HCT116 (cell line): ENCODE data around the gene IPO7. TPM values are rescaled to one million over a fixed set of nuclear protein-coding genes. Genes with fewer than 3 reads are reported as not detected.

Experiments used
- ATAC-seq: fragments of 200-7000 bp; cut with Tn5 transposase; 2 replicates; pipeline ENCODE4 v1.9.1; 2020; ENCODE audit warnings: mild to moderate bottlenecking, moderate library complexity
- BruUV-seq: library from RNA; stranded (reverse); fragments of 400-500 nt; replicated peaks from 2 replicates; lab custom pipeline; 2021; lab: Mats Ljungman, UMichigan
- CTCF ChIA-PET: fragments of 300-600 bp; sonication (Branson Sonifier 250); formaldehyde crosslinking; loops from one replicate; lab custom pipeline; 2021; ENCODE audit warnings: antibody characterized with exemption; lab: Charles Lee
- POLR2A ChIA-PET: fragments of 300-600, 350-600 bp; sonication (Branson Sonifier 250); formaldehyde crosslinking; loops from one replicate; lab custom pipeline; 2021; ENCODE audit warnings: antibody characterized with exemption; lab: Charles Lee
- RAD21 ChIA-PET, 2 experiments: fragments of 300-600 bp; sonication (Branson Sonifier 250); formaldehyde crosslinking; loops; one replicate each; lab custom pipeline; 2023; ENCODE audit warnings: low total read pairs in 2 of 2; ENCODE audit not compliant: uncharacterized antibody in 2 of 2, unreplicated experiment in 2 of 2, low non-redundant PET in 1 of 2; lab: Charles Lee
- DNase-seq: peaks from one replicate; pipeline ENCODE4 v3.0.0-alpha.2; 2010; ENCODE audit warnings: low read depth, low spot score
- H2AFZ ChIP-seq: fragments of 200-600 bp; shearing (Covaris generic), sonication (generic); 2 replicates; pipeline ENCODE4 v1.6.1; 2017; ENCODE audit warnings: low read depth, mixed run types, mixed read lengths, antibody characterized with exemption, low read length; ENCODE audit not compliant: poor library complexity, severe bottlenecking
- H3K27ac ChIP-seq: 2 replicates; pipeline ENCODE4 v1.5.1; 2012; ENCODE audit warnings: low read depth, low read length
- H3K27me3 ChIP-seq: fragments of 200-600 bp; sonication (generic); 2 replicates; pipeline ENCODE4 v1.6.1; 2016; ENCODE audit warnings: mixed run types, low read length, mixed read lengths; ENCODE audit not compliant: insufficient read depth
- H3K36me3 ChIP-seq, 2 experiments: fragments of 200-500 bp in 1 of 2; fragments of 200-600 bp in 1 of 2; sonication (Bioruptor generic) in 1 of 2; sonication (generic) in 1 of 2; 2 replicates each; pipeline versions ENCODE4 v1.5.1 to v1.6.1; 2014 to 2016; ENCODE audit warnings: low read length in 2 of 2, inconsistent platforms in 1 of 2, mixed read lengths in 1 of 2, mixed run types in 1 of 2; ENCODE audit not compliant: insufficient read depth in 2 of 2, control insufficient read depth in 1 of 2
- H3K4me1 ChIP-seq, 2 experiments: fragments of 200-600 bp in 1 of 2; sonication (generic) in 1 of 2; 2 replicates each; pipeline versions ENCODE4 v1.5.1 to v1.6.1; 2012 to 2017; ENCODE audit warnings: low read length in 2 of 2, inconsistent platforms in 1 of 2, mild to moderate bottlenecking in 1 of 2, mixed read lengths in 1 of 2, mixed run types in 1 of 2, moderate library complexity in 1 of 2; ENCODE audit not compliant: insufficient read depth in 2 of 2, control insufficient read depth in 1 of 2
- H3K4me2 ChIP-seq: fragments of 200-600 bp; sonication (generic); 2 replicates; pipeline ENCODE4 v1.6.1; 2017; ENCODE audit warnings: mixed run types, low read length, mixed read lengths
- H3K4me3 ChIP-seq, 2 experiments: fragments of 200-600 bp in 1 of 2; sonication (generic) in 1 of 2; replicated peaks in 1 of 2; 2 replicates each; pipeline ENCODE4 v1.5.1; 2011 to 2016; ENCODE audit warnings: low read length in 2 of 2, control low read depth in 1 of 2, low read depth in 1 of 2, mild to moderate bottlenecking in 1 of 2, mixed read lengths in 1 of 2, mixed run types in 1 of 2
- H3K79me2 ChIP-seq: fragments of 200-600 bp; sonication (generic); 2 replicates; pipeline ENCODE4 v1.6.1; 2017; ENCODE audit warnings: mild to moderate bottlenecking, mixed run types, low read length, moderate library complexity, mixed read lengths; ENCODE audit not compliant: insufficient read depth
- H3K9ac ChIP-seq: fragments of 200-600 bp; sonication (generic); 2 replicates; pipeline ENCODE4 v1.6.1; 2016; ENCODE audit warnings: low read length, mixed read lengths
- H3K9me2 ChIP-seq: fragments of 200-600 bp; sonication (generic), shearing (Covaris generic); 2 replicates; pipeline ENCODE4 v1.6.1; 2017; ENCODE audit warnings: mixed run types, mild to moderate bottlenecking, moderate library complexity; ENCODE audit not compliant: insufficient read depth
- H3K9me3 ChIP-seq, 2 experiments: fragments of 200-500 bp in 1 of 2; fragments of 200-600 bp in 1 of 2; sonication (Bioruptor generic) in 1 of 2; sonication (generic) in 1 of 2; 2 replicates each; pipeline ENCODE4 v1.6.1; 2014 to 2017; ENCODE audit warnings: low read length in 2 of 2, mixed read lengths in 2 of 2, inconsistent platforms in 1 of 2, low read depth in 1 of 2, mild to moderate bottlenecking in 1 of 2, mixed run types in 1 of 2, moderate library complexity in 1 of 2; ENCODE audit not compliant: control insufficient read depth in 1 of 2, insufficient read depth in 1 of 2
- H4K20me1 ChIP-seq: fragments of 200-600 bp; sonication (generic), shearing (Covaris generic); 2 replicates; pipeline ENCODE4 v1.6.1; 2017; ENCODE audit warnings: mixed run types, mild to moderate bottlenecking, moderate library complexity; ENCODE audit not compliant: insufficient read depth
- CBX3 ChIP-seq: IDR thresholded peaks from 2 replicates; pipeline ENCODE4 v1.6.1; 2012; ENCODE audit warnings: low read depth
- FOSL1 ChIP-seq: IDR thresholded peaks from 2 replicates; pipeline ENCODE4 v1.6.1; 2012; ENCODE audit warnings: low read depth
- RAD21 ChIP-seq: IDR thresholded peaks from 2 replicates; pipeline ENCODE4 v1.6.1; 2012; ENCODE audit warnings: low read depth, mild to moderate bottlenecking
- TCF7L2 ChIP-seq: IDR thresholded peaks from 2 replicates; pipeline ENCODE4 v1.7.0; 2011; ENCODE audit warnings: borderline replicate concordance, inconsistent platforms; ENCODE audit not compliant: insufficient read depth, insufficient read length; ENCODE audit errors: extremely low read depth
- YY1 ChIP-seq: IDR thresholded peaks from 2 replicates; pipeline ENCODE4 v1.6.1; 2011; ENCODE audit warnings: low read length, low read depth, moderate library complexity, mild to moderate bottlenecking; ENCODE audit not compliant: insufficient replicate concordance; ENCODE audit errors: extremely low read depth
- intact Hi-C: fragments of 100-400 bp; cut with micrococcal nuclease; formaldehyde crosslinking; loops from 2 replicates; pipeline ENCODE4 v1.10.0; 2022
- total RNA-seq: library from RNA; stranded (reverse); gene quantifications from one replicate; pipeline ENCODE4 v1.2.1, GENCODE V29; 2021; ENCODE audit not compliant: unreplicated experiment
- TF ChIP-seq, protein P1 (sequence below): IDR thresholded peaks from 2 replicates; pipeline ENCODE4 v1.6.1; 2012; ENCODE audit warnings: low read depth
- TF ChIP-seq, protein P2 (sequence below), 3 experiments: fragments of 200-600 bp in 1 of 3; sonication (generic) in 1 of 3; IDR thresholded peaks in 2 of 3; conservative IDR thresholded peaks in 1 of 3; 2 replicates each; pipeline ENCODE4 v1.5.1; 2012 to 2017; ENCODE audit warnings: low read depth in 2 of 3, low read length in 2 of 3, antibody characterized with exemption in 1 of 3, borderline replicate concordance in 1 of 3, control low read depth in 1 of 3, mild to moderate bottlenecking in 1 of 3, mixed read lengths in 1 of 3, mixed run types in 1 of 3, moderate library complexity in 1 of 3; ENCODE audit not compliant: insufficient read depth in 1 of 3

The IPO7 gene
- total RNA-seq, 1 experiment from 2014 or later, result 186 TPM

GRCh38 chr11:9428706-9429105, 44.3 kb downstream of the IPO7 start:
- no peaks in the 10 kb centered on the region for H3K27me3 ChIP-seq
- CTCF ChIA-PET, result no interaction called here
- intact Hi-C loops, result no loop called here
- no peak overlapping the region for H3K4me3 ChIP-seq
- no peaks in the 10 kb centered on the region for H3K9me3 ChIP-seq
- H3K36me3 ChIP-seq, result peaks cover 74 to 81% of the 10 kb centered on the region in 2 experiments
- H4K20me1 ChIP-seq, result peaks cover 24% of the 10 kb centered on the region
- RAD21 ChIA-PET, result no interaction called here
- peaks cover 95% of the 10 kb centered on the region for H3K79me2 ChIP-seq
- TF ChIP-seq, protein P1, sequence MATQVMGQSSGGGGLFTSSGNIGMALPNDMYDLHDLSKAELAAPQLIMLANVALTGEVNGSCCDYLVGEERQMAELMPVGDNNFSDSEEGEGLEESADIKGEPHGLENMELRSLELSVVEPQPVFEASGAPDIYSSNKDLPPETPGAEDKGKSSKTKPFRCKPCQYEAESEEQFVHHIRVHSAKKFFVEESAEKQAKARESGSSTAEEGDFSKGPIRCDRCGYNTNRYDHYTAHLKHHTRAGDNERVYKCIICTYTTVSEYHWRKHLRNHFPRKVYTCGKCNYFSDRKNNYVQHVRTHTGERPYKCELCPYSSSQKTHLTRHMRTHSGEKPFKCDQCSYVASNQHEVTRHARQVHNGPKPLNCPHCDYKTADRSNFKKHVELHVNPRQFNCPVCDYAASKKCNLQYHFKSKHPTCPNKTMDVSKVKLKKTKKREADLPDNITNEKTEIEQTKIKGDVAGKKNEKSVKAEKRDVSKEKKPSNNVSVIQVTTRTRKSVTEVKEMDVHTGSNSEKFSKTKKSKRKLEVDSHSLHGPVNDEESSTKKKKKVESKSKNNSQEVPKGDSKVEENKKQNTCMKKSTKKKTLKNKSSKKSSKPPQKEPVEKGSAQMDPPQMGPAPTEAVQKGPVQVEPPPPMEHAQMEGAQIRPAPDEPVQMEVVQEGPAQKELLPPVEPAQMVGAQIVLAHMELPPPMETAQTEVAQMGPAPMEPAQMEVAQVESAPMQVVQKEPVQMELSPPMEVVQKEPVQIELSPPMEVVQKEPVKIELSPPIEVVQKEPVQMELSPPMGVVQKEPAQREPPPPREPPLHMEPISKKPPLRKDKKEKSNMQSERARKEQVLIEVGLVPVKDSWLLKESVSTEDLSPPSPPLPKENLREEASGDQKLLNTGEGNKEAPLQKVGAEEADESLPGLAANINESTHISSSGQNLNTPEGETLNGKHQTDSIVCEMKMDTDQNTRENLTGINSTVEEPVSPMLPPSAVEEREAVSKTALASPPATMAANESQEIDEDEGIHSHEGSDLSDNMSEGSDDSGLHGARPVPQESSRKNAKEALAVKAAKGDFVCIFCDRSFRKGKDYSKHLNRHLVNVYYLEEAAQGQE, result no peak
- TF ChIP-seq, protein P2, sequence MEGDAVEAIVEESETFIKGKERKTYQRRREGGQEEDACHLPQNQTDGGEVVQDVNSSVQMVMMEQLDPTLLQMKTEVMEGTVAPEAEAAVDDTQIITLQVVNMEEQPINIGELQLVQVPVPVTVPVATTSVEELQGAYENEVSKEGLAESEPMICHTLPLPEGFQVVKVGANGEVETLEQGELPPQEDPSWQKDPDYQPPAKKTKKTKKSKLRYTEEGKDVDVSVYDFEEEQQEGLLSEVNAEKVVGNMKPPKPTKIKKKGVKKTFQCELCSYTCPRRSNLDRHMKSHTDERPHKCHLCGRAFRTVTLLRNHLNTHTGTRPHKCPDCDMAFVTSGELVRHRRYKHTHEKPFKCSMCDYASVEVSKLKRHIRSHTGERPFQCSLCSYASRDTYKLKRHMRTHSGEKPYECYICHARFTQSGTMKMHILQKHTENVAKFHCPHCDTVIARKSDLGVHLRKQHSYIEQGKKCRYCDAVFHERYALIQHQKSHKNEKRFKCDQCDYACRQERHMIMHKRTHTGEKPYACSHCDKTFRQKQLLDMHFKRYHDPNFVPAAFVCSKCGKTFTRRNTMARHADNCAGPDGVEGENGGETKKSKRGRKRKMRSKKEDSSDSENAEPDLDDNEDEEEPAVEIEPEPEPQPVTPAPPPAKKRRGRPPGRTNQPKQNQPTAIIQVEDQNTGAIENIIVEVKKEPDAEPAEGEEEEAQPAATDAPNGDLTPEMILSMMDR (IDR thresholded peaks at IDR 0.05 in 2 of 3, conservative IDR thresholded peaks at IDR 0.05 in 1 of 3; ENCODE audit: borderline replicate concordance in 1 of 3, insufficient read depth in 1 of 3, low read depth in 2 of 3, low read length in 2 of 3), result no peak
- TF ChIP-seq TCF7L2 (no peak), RAD21 (no peak), FOSL1 (no peak), YY1 (no peak), CBX3 (no peak)
- TF ChIP-seq, all 23 proteins: peak for 0
- BruUV-seq, result no TSS peak
- POLR2A ChIA-PET, result no interaction called here
- Histone ChIP-seq H3K4me1 (no peaks in the 10 kb centered on the region), H3K9me2 (no peaks in the 10 kb centered on the region), H3K27ac (no peak overlapping the region), H3K4me2 (no peak overlapping the region), H3K9ac (no peak overlapping the region), H2AFZ (no peak overlapping the region)
- no peak for ATAC-seq
- DNase-seq, result no peak
